Type B pancreatic cell (in vitro differentiated cells): Measurements from ENCODE around the gene IER2. TPM values are rescaled to one million over a fixed set of nuclear protein-coding genes. Genes with fewer than 3 reads are reported as not detected.
A peak's percentile ranks its signal among the peaks of the same experiment; 100 is the strongest.

ENCODE experiments used
- DNase-seq: peaks from one replicate; pipeline ENCODE4 v3.0.0; 2021; ENCODE audit warnings: mixed read lengths; ENCODE audit not compliant: unreplicated experiment; ENCODE audit errors: extremely low spot score
- H3K27ac Mint-ChIP-seq: 2 replicates; pipeline ENCODE4 v1.8.0; 2021; ENCODE audit warnings: mild to moderate bottlenecking, mixed read lengths
- H3K27me3 Mint-ChIP-seq: 2 replicates; pipeline ENCODE4 v1.8.0; 2021; ENCODE audit warnings: mixed read lengths
- H3K36me3 Mint-ChIP-seq: 2 replicates; pipeline ENCODE4 v1.8.0; 2021; ENCODE audit warnings: mixed read lengths
- H3K4me1 Mint-ChIP-seq: one replicate; pipeline ENCODE4 v1.8.0; 2021; ENCODE audit warnings: mixed read lengths; ENCODE audit not compliant: unreplicated experiment
- H3K4me3 Mint-ChIP-seq: 2 replicates; pipeline ENCODE4 v1.8.0; 2021; ENCODE audit warnings: mild to moderate bottlenecking, mixed read lengths
- H3K9me3 Mint-ChIP-seq: 2 replicates; pipeline ENCODE4 v1.8.0; 2021; ENCODE audit warnings: mixed read lengths
- CTCF ChIP-seq: fragments of 200-600 bp; sonication (generic); conservative IDR thresholded peaks from 2 replicates; pipeline ENCODE4 v1.5.0; 2021; ENCODE audit warnings: antibody characterized with exemption, mild to moderate bottlenecking
- total RNA-seq: library from RNA; stranded (reverse); gene quantifications from 2 replicates; pipeline ENCODE4 v1.2.1, GENCODE V29; 2021; ENCODE audit warnings: low replicate concordance

The IER2 gene
- total RNA-seq, 1 donor from 2014 or later: 103 TPM

- peak overlapping the region; percentile 98 for H3K27ac Mint-ChIP-seq
- H3K4me1 Mint-ChIP-seq: peaks cover 13% of the 10 kb centered on the region
- no peak for TF ChIP-seq CTCF
- DNase-seq: no peak
- H3K36me3 Mint-ChIP-seq: peaks cover 20% of the 10 kb centered on the region
- no peaks in the 10 kb centered on the region for H3K9me3 Mint-ChIP-seq
- H3K27me3 Mint-ChIP-seq: peaks cover 25% of the 10 kb centered on the region
- H3K4me3 Mint-ChIP-seq: peak overlapping the region; percentile 99
These were observed 4.1 kb downstream of the IER2 start for GRCh38 chr19:13154241-13154778.

DNA sequence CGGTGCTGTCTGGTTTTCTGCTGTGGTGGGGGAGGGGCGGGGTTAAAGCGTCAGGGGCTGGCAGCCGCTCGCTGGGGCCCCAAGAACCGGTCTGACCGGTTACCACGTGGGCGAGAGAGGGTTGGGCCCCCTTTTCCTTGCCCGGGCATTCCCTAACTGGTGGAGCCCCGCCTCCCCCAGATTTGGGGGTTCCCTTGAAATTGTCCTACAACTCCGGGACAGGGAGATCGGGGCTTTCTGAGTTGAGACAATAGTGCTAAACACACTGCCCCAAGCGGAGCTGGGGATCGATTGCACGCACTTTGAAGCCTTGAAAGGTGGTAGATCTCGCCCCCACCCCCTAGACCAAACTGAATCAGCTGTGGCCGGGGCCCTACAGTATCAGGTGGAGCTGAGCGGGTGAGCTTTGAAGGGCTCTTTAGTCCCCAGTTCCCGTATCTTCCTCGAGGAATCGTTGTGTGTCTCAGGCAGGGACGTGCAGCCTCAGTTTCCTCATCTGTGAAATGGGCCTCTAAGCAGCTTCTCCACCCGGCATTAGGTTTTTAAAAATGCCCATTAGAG, 4.8 kb downstream of the IER2 start:
- Mint-ChIP-seq H3K27me3 (peaks cover 25% of the 10 kb centered on the region), H3K9me3 (no peaks in the 10 kb centered on the region), H3K4me1 (peaks cover 10% of the 10 kb centered on the region), H3K36me3 (peaks cover 20% of the 10 kb centered on the region), H3K4me3 (peak overlapping the region; percentile 99), H3K27ac (peak overlapping the region; percentile 98)
- TF ChIP-seq CTCF: peak; percentile 43
- DNase-seq: peak; percentile 87

GRCh38 chr19:13155472-13156359, 5.5 kb downstream of the IER2 start:
- no peaks in the 10 kb centered on the region for H3K9me3 Mint-ChIP-seq
- peaks cover 20% of the 10 kb centered on the region for H3K36me3 Mint-ChIP-seq
- peak overlapping the region; percentile 98 for H3K27ac Mint-ChIP-seq
- peaks cover 25% of the 10 kb centered on the region for H3K27me3 Mint-ChIP-seq
- peak; percentile 84 for DNase-seq
- peak overlapping the region; percentile 99 for H3K4me3 Mint-ChIP-seq
- no peak for TF ChIP-seq CTCF
- H3K4me1 Mint-ChIP-seq: peaks cover 10% of the 10 kb centered on the region

DNA sequence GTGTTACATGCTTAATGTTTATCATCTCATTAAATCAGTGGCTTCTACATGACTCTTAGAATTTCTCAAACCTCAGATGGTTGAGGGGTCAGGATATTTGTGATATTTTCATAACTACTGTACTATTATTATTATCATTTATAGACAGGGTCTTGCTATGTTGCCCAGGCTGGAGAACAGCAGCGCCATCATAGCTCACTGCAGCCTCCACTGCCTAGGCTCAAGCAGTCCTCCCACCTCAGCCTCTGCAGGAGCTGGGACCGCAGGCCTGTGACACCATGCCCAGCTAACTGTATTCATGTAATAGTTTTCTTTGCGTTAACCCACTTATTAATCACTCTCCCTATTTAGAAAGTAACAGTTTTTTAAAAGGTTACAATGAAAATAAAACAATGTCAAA, 9.5 kb downstream of the IER2 start:
- H3K4me3 Mint-ChIP-seq: peak overlapping the region; percentile 14
- no peak for DNase-seq
- H3K36me3 Mint-ChIP-seq: peaks cover 3% of the 10 kb centered on the region
- peaks cover 7% of the 10 kb centered on the region for H3K27me3 Mint-ChIP-seq
- H3K9me3 Mint-ChIP-seq: no peaks in the 10 kb centered on the region
- H3K27ac Mint-ChIP-seq: peak overlapping the region; percentile 6
- peaks cover 20% of the 10 kb centered on the region for H3K4me1 Mint-ChIP-seq
- no peak for TF ChIP-seq CTCF

- no peaks in the 10 kb centered on the region for H3K9me3 Mint-ChIP-seq
- H3K4me3 Mint-ChIP-seq: peak overlapping the region; percentile 55
- peaks cover 19% of the 10 kb centered on the region for H3K4me1 Mint-ChIP-seq
- no peak overlapping the region for H3K27ac Mint-ChIP-seq
- H3K27me3 Mint-ChIP-seq: no peaks in the 10 kb centered on the region
- no peak for TF ChIP-seq CTCF
- DNase-seq: no peak
- no peaks in the 10 kb centered on the region for H3K36me3 Mint-ChIP-seq
These were observed 10.3 kb downstream of the IER2 start for GRCh38 chr19:13160557-13160956.
